Fibroblast of lung (primary cell): Measurements from ENCODE around the gene CEP72.

Experiments used
- EZH2 ChIP-seq: IDR thresholded peaks from 2 replicates; pipeline ENCODE4 v1.5.1; 2012; ENCODE audit warnings: low read length, control low read depth, mild to moderate bottlenecking; ENCODE audit errors: missing control alignments
- TF ChIP-seq, protein P1 (sequence below), 2 donors: IDR thresholded peaks in 1 of 2; conservative IDR thresholded peaks in 1 of 2; 1 replicate in 1 of 2; 2 replicates in 1 of 2; pipeline ENCODE4 v1.5.1; 2011 to 2012; ENCODE audit warnings: low read length in 2 of 2, control low read depth in 1 of 2, inconsistent platforms in 1 of 2, low read depth in 1 of 2, mild to moderate bottlenecking in 1 of 2

DNA sequence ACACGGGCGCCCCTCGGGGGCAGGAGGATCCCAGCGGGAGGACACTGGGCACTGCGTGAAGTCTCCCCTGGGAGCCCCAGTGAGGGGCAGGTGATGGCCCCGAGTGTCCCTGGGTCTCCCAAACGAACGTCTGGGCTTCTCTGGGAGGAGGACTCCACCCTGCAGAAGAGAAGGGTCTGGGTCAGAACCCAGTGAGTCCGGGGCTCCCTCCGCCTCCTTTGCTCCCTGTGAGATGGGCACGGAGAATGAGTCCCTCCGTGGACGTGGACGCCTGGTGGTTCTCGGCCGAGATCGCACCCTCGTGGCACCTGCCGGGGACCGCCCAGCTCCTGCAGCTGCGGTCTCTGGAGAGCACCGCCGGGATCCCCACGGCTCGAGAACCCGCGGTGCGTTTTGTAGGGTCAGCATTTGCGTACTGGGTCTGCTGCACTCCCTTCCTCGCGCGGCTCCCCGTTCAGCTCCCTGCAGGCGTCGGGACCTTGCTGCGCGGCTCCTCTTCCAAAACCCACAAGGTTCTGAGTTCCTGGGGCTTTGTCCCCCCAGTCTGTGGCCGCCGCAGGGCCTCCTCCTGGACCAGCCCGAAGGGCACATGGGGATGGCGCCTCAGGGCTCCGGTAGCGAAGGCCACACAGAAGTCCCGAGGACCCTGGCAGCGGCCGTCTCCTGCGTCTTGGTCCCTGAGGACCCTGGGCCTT lies 10.2 kb upstream of the CEP72 start:
- TF ChIP-seq, protein P1, sequence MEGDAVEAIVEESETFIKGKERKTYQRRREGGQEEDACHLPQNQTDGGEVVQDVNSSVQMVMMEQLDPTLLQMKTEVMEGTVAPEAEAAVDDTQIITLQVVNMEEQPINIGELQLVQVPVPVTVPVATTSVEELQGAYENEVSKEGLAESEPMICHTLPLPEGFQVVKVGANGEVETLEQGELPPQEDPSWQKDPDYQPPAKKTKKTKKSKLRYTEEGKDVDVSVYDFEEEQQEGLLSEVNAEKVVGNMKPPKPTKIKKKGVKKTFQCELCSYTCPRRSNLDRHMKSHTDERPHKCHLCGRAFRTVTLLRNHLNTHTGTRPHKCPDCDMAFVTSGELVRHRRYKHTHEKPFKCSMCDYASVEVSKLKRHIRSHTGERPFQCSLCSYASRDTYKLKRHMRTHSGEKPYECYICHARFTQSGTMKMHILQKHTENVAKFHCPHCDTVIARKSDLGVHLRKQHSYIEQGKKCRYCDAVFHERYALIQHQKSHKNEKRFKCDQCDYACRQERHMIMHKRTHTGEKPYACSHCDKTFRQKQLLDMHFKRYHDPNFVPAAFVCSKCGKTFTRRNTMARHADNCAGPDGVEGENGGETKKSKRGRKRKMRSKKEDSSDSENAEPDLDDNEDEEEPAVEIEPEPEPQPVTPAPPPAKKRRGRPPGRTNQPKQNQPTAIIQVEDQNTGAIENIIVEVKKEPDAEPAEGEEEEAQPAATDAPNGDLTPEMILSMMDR (conservative IDR thresholded peaks at IDR 0.05 in 1 of 2, IDR thresholded peaks at IDR 0.05 in 1 of 2; ENCODE audit: low read depth in 1 of 2, low read length in 2 of 2): no peak
- TF ChIP-seq EZH2: no peak
